Retinal pigment epithelial cell (primary cell): ENCODE measurements around the gene TMEM39B.

Experiments
- DNase-seq: peaks from one replicate; pipeline ENCODE4 v3.0.0-alpha.2; 2010; ENCODE audit warnings: low read depth
- H3K4me3 ChIP-seq: 2 replicates; pipeline ENCODE4 v1.5.1; 2011; ENCODE audit warnings: mild to moderate bottlenecking, low read length, control low read depth, moderate library complexity
- CTCF ChIP-seq: conservative IDR thresholded peaks from 2 replicates; pipeline ENCODE4 v1.5.1; 2011; ENCODE audit warnings: low read depth, low read length, control low read depth, inconsistent platforms

The TMEM39B gene

GRCh38 chr1:32104127-32104526 is 31.4 kb downstream of the TMEM39B start:
- no peak for DNase-seq
- no peak overlapping the region for H3K4me3 ChIP-seq
- TF ChIP-seq CTCF, result no peak

GRCh38 chr1:32105338-32105737 is 32.6 kb downstream of the TMEM39B start:
- H3K4me3 ChIP-seq, result no peak overlapping the region
- TF ChIP-seq CTCF, result no peak
- DNase-seq, result no peak

GRCh38 chr1:32106663-32107275 is 34.0 kb downstream of the TMEM39B start:
- no peak for TF ChIP-seq CTCF
- no peak for DNase-seq
- no peak overlapping the region for H3K4me3 ChIP-seq

- H3K4me3 ChIP-seq, result peak within 1 kb of the TSS; percentile 99
- no peak for TF ChIP-seq CTCF
These were observed 35.3 kb downstream of the TMEM39B start, which contains the start of gene KPNA6 for GRCh38 chr1:32107742-32108661. Gene KPNA6, plus strand, starts transcription at chr1:32108056. Its CDS starts 75 bp downstream, at chr1:32108131.

GRCh38 chr1:32111040-32111623 is 38.4 kb downstream of the TMEM39B start:
- no peak overlapping the region for H3K4me3 ChIP-seq
- TF ChIP-seq CTCF, result no peak
- DNase-seq, result no peak

More at GRCh38 chr1:32107742-32108661, 35.3 kb downstream of the TMEM39B start, which contains the start of gene KPNA6:
- DNase-seq, result peak; percentile 91

- no peak overlapping the region for H3K4me3 ChIP-seq
- TF ChIP-seq CTCF, result no peak
- DNase-seq, result no peak
These were observed 39.0 kb downstream of the TMEM39B start for GRCh38 chr1:32111789-32112188.
